HG03575 (cell line): ENCODE measurements around the gene PRKCB.

Source experiments
- ATAC-seq: cut with Tn5 transposase; IDR thresholded peaks from one replicate; pipeline ENCODE4 v1.9.1; 2021; ENCODE audit not compliant: unreplicated experiment, insufficient number of reproducible peaks, low FRiP score; ENCODE audit errors: extremely low read depth

The PRKCB gene

DNA sequence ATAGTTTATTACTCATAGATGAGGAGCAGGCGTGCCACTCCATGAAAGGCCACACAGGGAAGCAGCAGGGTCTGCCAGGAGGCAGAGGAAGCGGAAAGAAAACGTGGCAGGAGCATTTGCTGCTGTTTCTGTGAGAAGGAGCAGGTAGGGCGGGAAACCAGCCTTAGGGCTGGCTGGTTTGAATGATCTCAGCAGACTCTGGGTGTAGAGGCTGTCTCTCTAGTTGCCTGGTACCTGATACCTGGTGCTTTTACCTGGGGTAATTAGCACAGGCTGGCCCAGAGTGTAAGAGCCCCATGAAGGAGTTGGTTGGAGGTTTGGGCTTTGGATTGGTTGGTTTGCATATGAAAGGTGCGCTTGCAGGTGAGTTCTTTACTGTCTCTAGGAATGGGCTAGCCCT lies 215.3 kb downstream of the PRKCB start:
- no peak for ATAC-seq

DNA sequence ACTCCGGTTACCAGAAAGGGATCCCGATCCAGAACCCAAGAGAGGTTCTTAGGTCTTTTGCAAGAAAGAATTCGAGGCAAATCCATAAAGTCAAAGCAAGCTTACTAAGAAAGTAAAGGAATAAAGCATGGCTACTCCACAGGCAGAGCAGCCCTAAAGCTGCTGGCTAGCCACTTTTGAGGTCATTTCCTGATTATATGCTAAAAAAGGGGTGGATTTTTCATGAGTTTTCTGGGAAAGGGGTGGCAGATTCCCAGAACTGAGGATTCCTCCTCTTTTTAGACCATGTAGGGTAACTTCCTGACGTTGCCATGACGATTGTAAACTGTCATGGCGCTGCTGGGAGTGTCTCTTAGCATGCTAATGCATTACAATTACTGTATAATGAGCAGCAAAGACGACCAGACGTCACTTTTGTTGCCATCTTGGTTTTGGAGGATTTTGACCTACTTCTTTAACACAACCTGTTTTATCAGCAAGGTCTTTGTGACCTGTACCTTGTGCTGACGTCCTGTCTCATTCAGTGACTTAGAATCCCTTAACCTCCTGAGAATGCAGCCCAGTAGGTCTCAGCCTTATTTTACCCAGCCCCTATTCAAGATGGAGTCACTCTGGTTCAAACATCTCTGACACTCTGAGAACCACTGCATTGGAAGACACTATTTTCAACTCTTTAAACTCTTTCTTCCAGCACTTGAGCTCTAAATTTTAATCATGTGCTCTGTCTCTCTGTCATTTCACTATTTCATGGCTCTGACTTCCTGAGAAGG lies 216.7 kb downstream of the PRKCB start:
- no peak for ATAC-seq

DNA sequence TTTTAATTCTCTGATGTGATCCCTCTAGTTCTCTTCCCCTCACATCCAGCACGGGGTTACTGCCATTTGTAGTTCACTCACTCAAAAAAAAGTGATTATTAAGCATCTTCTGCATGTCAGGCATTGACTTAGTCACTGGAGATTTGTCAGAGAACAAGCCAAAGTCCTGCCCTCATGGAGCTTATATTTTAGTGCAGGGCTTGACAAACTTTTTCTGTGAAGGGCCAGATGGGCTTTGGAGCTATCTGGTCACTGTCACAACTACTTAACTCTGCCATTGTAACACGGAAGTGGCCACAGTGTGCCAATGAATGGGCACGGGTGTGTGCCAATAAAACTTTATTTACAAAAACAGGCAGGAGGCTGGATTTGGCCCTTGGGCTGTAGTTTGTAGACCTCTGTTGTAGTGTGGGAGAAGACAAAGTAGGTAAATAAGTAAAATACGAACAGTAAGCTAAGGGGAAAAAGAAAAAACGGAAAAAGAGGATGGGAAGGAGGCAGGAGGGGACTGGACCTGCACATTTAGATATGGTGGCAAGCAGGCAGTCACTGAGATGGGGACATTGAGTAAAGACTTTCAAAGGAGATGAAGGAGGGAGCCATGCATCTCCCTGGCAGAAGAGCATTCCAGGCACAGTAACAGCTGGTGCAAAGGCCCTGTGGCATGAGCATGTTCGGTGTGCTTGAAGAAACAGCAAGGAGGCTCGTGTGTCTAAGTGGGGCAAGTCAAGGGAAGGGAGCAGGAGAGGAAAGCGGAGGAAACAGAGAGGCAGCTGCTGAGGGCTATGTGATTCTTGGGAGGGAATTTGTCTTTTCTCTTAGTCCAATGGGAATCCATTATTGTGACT lies 217.5 kb downstream of the PRKCB start:
- no peak for ATAC-seq

DNA sequence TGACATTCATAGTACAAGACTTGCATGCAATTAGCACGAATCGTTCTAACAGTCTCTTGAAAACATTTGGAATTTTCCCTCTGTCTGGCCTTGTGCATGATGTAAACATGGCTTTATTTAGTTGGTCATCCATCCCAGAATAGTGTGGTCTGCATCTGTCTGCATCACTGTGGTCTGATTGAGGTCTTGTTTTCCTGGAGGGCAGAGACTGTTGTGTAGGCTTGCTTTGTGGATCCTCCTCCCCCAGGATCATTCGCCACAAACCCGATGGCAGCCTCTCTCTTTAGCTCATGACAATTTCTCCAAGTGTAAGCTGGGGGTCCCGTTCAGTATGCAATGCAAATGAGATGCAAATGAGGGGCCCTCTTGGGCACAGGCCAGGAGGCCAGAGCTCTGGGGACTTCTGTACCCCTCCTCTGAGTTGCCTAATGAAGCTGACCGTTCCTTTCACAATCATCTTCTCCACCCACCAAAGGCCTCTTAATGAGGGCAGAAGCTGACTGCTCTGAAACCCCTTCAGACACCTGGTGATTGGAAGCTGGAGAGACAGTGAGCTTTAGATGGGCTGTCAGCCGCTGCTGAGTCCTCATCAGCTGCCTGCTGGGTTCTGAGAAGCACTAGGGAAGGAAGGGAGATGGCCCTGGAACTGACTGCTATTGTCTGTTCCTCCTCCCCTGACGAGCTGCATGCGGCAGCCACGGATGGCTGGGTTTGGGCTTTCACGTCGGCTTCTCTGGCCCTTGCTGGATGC lies 219.1 kb downstream of the PRKCB start:
- no peak for ATAC-seq

DNA sequence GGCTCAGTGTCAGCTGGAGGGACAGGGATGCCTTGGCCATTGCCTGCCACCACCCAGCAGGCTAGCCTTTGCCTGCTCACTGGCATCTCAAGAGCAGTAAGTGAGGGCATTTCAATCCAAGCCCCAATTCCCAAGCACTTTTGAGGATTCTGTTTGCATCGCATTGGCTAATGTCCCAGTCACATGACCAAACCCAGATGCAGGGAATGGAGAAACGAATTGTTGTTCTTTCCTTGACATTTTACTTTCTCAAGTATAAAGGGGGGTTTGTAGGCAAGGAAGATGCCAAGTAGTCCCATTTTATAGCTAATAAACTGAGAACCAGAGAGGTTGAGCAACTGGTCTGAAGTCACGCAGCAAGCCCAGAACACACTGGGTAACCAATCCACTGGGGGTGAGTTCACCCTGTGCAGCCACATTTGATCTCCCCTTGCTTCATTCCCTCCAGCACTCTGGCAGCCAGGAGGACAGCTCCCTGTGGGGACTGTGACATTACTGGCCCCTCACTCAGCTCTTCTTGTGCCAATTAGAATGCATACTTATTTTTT lies 226.6 kb downstream of the PRKCB start:
- no peak for ATAC-seq

DNA sequence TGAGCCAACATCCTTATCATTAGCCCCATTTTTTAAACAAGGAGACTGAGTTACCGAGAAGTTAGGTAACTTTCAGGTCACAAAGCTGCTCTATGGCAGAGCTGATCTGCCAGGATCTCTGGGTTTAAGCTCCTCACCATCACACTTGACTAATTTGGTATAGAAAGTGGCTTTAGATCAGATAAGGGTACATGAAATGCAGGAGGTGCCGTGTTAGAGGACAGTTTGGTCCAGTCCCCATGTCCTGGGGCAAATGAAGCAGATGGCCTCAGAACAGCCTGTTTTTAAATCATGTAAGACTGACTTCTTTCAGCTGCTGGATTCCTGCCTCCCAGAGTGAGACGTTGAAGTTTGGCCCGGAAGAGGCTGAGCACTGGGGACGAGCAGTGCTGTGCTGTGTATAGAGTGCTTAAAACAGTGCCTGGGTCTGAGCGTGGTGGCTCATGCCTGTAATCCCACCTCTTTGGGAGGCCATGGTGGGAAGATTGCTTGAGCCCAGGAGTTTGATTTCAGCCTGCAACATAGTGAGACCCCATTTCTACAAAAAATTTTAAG lies 233.3 kb downstream of the PRKCB start:
- ATAC-seq = no peak

DNA sequence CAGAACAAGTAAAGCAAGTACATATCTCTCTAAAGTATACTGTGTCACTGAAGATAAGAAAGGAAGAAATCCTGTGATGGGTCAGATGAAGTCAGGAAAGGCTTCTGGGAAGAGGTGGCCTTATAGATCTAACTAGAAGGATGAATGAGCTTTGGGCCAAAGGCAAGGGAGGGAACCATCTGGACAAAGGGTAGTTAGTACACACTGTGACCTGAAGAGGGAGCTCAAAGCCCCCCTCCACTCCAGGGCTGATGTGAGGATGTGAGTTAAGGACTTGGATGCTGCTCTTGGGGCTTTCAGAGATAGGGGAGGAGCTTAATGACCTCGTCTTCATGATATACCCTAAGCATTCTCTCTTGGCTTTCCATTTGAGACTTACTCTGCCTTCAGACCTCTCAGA lies 235.1 kb downstream of the PRKCB start:
- no peak for ATAC-seq

DNA sequence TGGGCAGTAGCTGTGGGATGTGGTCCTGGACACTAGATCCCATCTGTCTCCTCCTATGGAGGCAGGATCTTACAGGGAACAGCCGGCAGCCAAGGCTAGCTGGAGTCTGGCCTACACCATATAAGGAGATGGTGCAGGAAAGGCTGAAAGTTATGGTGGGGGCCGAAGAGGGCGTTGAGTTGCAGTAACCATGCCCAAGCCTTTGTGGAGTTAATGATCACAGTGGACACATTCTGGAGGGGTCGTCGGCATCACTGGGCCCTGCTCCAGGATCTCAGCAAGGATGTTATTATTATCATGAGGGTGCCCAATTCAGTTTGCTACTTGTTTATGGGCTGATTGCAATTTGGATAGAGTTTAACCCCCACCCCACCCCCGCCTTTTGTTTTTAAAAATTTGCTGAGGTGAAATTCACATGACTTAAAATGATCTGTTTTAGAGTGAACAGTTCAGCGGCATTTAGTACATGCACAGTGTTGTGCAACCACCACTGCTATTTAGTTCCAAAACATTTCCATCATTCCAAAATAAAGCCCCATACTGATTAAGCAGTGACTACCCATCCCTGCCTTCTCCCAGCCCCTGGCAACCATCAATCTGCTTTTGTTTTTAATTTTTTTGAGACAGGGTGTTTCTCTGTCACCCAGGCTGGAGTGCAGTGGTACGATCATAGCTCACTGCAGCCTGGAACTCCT lies 236.0 kb downstream of the PRKCB start:
- no peak for ATAC-seq

DNA sequence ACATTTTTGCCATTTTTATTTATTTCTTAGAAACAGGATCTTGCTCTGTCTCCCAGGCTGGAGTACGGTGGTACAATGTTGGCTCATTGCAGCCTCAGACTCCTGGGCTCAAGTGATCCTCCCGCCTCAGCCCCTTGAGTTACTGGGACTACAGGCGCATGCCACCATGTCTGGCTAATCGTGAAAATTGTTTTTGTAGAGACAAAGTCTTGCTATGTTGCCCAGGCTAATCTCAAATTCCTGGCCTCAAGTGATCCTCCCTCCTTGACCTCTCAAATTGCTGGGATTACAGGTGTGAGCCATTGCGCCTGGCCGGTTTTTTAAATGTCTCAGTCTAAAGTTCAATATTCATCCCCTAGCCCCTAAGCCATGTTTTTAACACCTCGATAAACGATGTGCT lies 237.5 kb downstream of the PRKCB start:
- no peak for ATAC-seq

DNA sequence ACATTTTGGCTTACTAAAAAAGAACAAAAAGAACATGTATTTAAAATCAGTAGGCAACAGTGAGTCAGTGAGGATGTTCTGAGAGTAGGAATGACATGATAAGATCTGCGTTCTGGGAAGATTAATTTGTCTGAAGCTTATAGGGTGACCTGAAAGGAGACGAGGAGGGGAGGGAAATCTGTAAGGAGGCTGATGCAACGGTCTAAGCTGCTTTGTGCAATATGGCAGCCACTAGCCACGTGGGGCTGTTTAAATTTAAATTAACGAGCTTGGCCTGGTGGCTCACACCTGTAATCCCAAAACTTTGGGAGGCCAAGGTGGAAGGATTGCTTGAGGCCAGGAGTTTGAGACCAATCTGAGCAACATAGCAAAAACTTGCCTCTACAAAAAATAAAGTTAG lies 238.8 kb downstream of the PRKCB start:
- ATAC-seq = no peak

DNA sequence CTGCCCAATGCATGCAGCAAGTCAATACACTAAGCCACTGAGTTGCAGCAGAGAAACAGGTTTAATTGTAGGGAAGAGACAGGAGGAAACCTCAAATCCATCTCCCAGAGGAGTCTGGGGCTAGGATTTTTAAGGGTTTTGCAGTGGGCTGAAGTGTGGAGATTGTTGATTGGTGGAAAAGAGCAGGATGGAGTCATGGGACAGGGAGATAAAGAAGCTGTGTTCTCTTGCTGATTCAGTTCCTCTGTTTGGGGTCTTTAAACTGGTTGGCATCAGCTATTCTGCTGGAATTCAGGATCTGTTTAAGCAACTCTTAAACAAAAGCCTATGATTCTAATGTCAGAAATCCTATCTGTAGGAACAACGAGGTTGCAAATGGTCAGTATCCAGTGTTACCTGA lies 239.5 kb downstream of the PRKCB start:
- no peak for ATAC-seq

DNA sequence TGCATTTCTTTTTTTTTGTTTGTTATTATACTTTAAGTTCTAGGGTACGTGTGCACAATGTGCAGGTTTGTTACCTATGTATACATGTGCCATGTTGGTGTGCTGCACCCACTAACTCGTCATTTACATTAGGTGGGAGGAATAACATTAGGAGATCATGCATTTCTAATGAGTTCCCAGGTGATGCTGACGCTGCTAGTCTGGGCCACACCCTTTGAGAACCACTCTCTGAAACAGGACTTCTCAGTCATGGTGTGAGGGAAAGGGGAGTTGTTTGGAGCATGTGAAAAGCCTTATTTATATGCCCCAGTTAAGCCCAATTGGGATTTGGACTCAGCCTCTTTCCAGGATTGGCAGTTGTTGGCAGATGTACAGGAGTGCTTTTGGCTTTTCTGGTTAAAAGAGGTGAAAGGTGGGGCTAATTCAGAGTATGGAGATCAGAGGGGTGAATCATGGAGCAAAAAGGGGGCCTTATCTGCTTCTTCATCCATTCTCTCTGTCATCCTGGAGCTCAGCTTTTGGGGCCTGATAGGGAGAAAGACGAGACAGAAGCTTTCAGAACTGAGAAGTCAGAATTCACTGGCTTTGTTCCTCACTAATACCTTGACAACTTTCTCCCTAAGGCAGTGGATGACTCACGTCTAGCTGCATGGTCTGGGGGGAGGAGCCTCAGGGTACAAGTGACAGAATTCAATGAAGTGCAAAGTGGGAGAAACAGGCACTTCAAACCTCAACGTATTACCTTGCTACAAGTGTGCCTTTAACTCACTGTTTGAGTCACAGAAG lies 240.3 kb downstream of the PRKCB start:
- ATAC-seq = no peak

DNA sequence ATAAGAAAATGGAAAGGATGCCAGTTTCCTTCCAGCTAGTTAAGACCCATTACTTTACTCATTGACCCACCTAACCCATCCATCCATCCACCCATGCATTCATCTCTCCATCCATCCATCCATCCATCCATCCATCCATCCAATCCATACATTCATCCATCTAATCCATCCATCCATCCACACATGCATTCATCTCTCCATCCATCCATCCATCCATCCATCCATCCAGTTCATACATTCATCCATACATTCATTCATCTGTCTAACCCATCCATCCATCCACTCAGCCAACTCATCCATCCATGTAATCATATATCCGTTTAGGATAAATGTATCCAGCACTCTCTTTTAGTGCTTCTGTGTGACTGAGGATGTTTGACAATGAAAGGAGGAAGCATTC lies 241.5 kb downstream of the PRKCB start:
- ATAC-seq = no peak

DNA sequence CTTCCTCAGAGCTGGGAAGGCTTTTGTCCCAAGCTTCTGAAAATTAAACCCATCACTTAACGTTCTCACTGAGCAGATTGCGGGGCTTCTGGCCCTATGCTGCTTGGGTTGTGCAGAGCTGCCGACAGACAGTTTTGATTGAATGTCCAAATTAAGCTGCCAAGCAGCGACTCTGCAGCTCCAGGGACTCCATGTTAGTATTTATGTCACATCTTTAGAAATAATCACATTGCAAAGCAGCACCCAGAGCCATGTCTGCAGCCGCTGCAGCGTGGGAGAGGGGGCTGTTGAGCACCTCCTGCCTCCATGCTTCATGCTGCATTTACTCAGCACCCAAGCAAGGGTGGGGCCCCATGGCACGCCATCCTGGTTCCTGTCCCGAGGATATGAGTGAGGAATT lies 242.2 kb downstream of the PRKCB start:
- ATAC-seq = no peak

DNA sequence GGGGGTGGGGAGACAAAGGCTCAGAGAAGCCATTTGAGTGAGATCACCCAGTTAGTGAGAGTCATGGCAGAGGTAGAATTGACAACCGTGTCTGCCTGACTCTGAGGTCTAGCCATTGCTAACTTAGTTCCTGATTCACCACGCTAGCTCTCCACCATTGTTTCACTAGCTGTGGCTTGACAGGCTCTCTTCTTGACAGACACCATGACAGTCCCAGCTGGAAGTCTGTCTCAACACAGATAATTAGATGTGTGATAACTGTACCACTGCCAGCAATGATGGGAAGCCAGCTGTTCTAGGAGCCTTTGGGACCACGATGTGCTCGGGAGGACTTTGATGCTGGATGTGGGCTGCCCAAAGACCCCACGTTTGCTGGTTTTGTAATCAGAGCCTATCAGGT lies 249.9 kb downstream of the PRKCB start:
- ATAC-seq = no peak

DNA sequence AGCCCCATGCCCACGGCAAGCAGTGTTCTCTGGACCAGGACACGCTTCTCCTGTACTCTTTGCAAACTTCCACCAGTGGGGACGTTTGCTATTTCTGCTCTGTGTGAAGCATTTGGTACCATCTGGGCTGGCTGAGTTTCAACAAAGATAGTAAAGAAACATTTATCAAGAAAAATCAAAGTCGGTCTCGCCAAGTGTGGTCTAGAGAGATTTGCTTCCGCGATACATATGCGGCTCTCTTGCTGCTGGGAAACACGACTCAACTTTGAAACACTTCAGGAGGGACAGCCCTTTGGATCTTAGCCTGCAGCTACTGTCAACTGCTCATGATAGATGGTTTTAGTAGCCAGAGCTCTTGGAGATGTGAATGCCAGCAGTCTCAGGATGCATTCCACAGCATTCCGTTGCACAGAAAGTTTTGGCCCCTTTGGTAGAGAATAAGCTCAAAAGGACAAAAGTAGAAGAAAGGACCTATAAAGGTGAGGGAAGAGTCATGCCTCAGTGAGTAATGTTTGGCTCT lies 252.2 kb downstream of the PRKCB start:
- ATAC-seq = no peak

DNA sequence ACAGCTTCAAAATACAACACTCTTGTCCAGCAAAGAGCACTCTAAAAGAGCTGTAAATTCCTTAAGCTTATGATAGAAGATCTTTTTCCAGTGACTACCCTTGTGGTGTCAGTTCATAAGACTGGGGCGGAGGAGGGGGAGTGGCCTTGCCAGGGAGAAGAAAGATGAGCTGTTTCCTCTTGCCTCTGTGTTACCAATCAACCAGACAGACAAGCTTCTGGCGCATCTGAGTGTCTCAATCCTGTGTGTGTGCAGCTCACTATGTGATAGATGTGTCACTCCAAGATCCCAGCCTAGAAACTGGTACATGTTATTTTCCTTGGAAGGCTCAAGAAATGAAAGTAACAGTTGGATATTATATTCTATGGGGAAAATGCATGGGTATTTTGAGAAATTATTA lies 253.0 kb downstream of the PRKCB start:
- ATAC-seq = no peak

DNA sequence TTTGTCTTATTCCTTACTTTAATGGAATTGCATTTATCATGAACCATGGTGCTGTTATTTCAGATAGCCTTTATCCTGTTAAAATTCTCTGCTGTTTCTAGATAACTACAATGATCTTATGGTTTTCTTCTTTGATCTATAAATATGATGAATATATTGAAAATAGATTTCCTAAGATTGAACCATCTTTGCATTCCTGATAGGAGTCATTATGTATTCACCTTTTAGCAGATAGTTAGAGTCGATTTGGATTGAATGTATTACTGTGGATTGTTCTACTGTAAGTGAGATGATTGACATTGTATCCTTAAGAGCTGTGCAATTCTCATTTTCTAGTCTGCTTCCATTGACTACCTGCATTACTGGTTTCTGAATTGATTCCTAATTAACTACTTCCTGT lies 255.3 kb downstream of the PRKCB start:
- ATAC-seq = no peak
